Measurements from ENCODE around the gene SMCO1. TPM values are rescaled to one million over a fixed set of nuclear protein-coding genes. Genes with fewer than 3 reads are reported as not detected.

SMCO1 gene
- polyA plus RNA-seq, 1 of the 3 experiments (the other 2 are of a cell fraction), result not detected

- Histone ChIP-seq H3K27ac (ENCODE audit: low read depth in 2 of 2, low read length in 1 of 2) (peak overlapping the region in 1 of 2 experiments; percentile 43; a peak in 2 of 4 replicates), H3F3A (replicated peaks; ENCODE audit: insufficient read depth) (peaks cover 14% of the 10 kb centered on the region), H3K79me2 (ENCODE audit: insufficient read depth) (peaks cover 5% of the 10 kb centered on the region; the same call in 1 of the 2 replicates), H3K9me2 (no peaks in the 10 kb centered on the region), H3K9ac (no peak overlapping the region), H4K20me1 (ENCODE audit: insufficient read depth) (no peaks in the 10 kb centered on the region), H3K36me3 (replicated peaks in 1 of 2; ENCODE audit: control insufficient read depth in 1 of 2, insufficient read depth in 2 of 2, low read length in 1 of 2) (peaks cover 6 to 14% of the 10 kb centered on the region in 2 experiments), H3K27me3 (ENCODE audit: insufficient read depth) (no peaks in the 10 kb centered on the region), H3K4me3 (ENCODE audit: low read depth in 2 of 2, low read length in 1 of 2) (0 out of 4 replicates have a peak overlapping the region, but pooled peaks of 1 of the 2 experiments have one; percentile 14), H3K4me1 (ENCODE audit: control insufficient read depth in 1 of 2, insufficient read depth in 2 of 2, low read depth in 1 of 2, low read length in 1 of 2) (no peaks in the 10 kb centered on the region), H3K9me3 (no peaks in the 10 kb centered on the region), H3K4me2 (peak overlapping the region; percentile 43), H2AFZ (ENCODE audit: low read depth) (no peak overlapping the region; the same call in 1 of the 2 replicates)
- no peak for DNase-seq
- ChIA-PET POLR2A (interaction anchor here (0.6 to 1.7 kb wide), 2 partner anchors 27 to 37 kb away, joined by 3 to 4 read pairs; no protein-coding TSS in a partner anchor), CTCF (interaction anchor here (0.9 to 1.7 kb wide), 2 partner anchors 26 to 415 kb away, joined by 3 to 6 read pairs; no protein-coding TSS in a partner anchor)
- WGBS (ENCODE audit: low lambda C conversion rate), result 68% methylated on average over 3 of the region's 3 CpGs
- TF ChIP-seq ZBTB33 (IDR thresholded peaks at IDR 0.05; ENCODE audit: borderline replicate concordance, low read depth), result no peak
Measured at GRCh38 chr3:196555295-196555694, 40.1 kb upstream of the SMCO1 start.

GRCh38 chr3:196554205-196554604 lies 39.1 kb upstream of the SMCO1 start:
- no peaks in the 10 kb centered on the region for H4K20me1 ChIP-seq (ENCODE audit: insufficient read depth)

GRCh38 chr3:196553551-196553950 lies 38.4 kb upstream of the SMCO1 start:
- DNase-seq, result no peak
- no peaks in the 10 kb centered on the region for H3K79me2 ChIP-seq (ENCODE audit: insufficient read depth)
- no peak overlapping the region for H3K4me2 ChIP-seq
- H3K27me3 ChIP-seq (ENCODE audit: insufficient read depth), result no peaks in the 10 kb centered on the region
- H3K4me3 ChIP-seq (ENCODE audit: low read depth in 2 of 2, low read length in 1 of 2), result no peak overlapping the region
- H4K20me1 ChIP-seq (ENCODE audit: insufficient read depth), result no peaks in the 10 kb centered on the region
- no peaks in the 10 kb centered on the region for H3K9me2 ChIP-seq
- no peak overlapping the region for H2AFZ ChIP-seq (ENCODE audit: low read depth)
- no peak for TF ChIP-seq JUND (IDR thresholded peaks at IDR 0.05)
- TF ChIP-seq MAX (IDR thresholded peaks at IDR 0.05; ENCODE audit: low read depth), result no peak
- no peak for TF ChIP-seq TCF12 (IDR thresholded peaks at IDR 0.05)
- TF ChIP-seq SMC3 (IDR thresholded peaks at IDR 0.05; ENCODE audit: low read depth, low read length), result no peak
- TF ChIP-seq RXRA (IDR thresholded peaks at IDR 0.05; ENCODE audit: borderline replicate concordance, low read depth), result no peak
- TF ChIP-seq USF1 (IDR thresholded peaks at IDR 0.05; ENCODE audit: borderline replicate concordance, low read depth), result no peak
- TF ChIP-seq IRF3 (IDR thresholded peaks at IDR 0.05; ENCODE audit: low read depth, low read length), result no peak
- TF ChIP-seq EP300 (IDR thresholded peaks at IDR 0.05; ENCODE audit: borderline replicate concordance in 1 of 2, low read depth in 1 of 2, low read length in 1 of 2), result no peak
- H3K4me1 ChIP-seq (ENCODE audit: control insufficient read depth in 1 of 2, insufficient read depth in 2 of 2, low read depth in 1 of 2, low read length in 1 of 2), result no peaks in the 10 kb centered on the region
- H3K27ac ChIP-seq (ENCODE audit: low read depth in 2 of 2, low read length in 1 of 2), result no peak overlapping the region
- ChIA-PET POLR2A (no interaction called here), CTCF (interaction anchor here (0.8 to 1.7 kb wide), 3 partner anchors 15 to 300 kb away, joined by 3 to 6 read pairs (median 4); partner anchors contain the start of genes FBXO45 and WDR53)
- no peaks in the 10 kb centered on the region for H3K9me3 ChIP-seq
- WGBS (ENCODE audit: low lambda C conversion rate), result 98% methylated on average over 9 of the region's 9 CpGs
- no peak overlapping the region for H3K9ac ChIP-seq
- H3F3A ChIP-seq (replicated peaks; ENCODE audit: insufficient read depth), result peaks cover 14% of the 10 kb centered on the region
- peaks cover 0 to 11% of the 10 kb centered on the region in 2 experiments for H3K36me3 ChIP-seq (replicated peaks in 1 of 2; ENCODE audit: control insufficient read depth in 1 of 2, insufficient read depth in 2 of 2, low read length in 1 of 2)

More at GRCh38 chr3:196554205-196554604, 39.1 kb upstream of the SMCO1 start:
- no peaks in the 10 kb centered on the region for H3K9me3 ChIP-seq
- H3K9me2 ChIP-seq, result no peaks in the 10 kb centered on the region
- no peak overlapping the region for H3K9ac ChIP-seq
- H3K27ac ChIP-seq (ENCODE audit: low read depth in 2 of 2, low read length in 1 of 2), result no peak overlapping the region
- no peak for DNase-seq
- no peak overlapping the region for H3K4me2 ChIP-seq
- TF ChIP-seq MXI1 (IDR thresholded peaks at IDR 0.05; ENCODE audit: low read depth, low read length), result no peak
- no peak overlapping the region for H2AFZ ChIP-seq (ENCODE audit: low read depth)
- H3K4me1 ChIP-seq (ENCODE audit: control insufficient read depth in 1 of 2, insufficient read depth in 2 of 2, low read depth in 1 of 2, low read length in 1 of 2), result no peaks in the 10 kb centered on the region
- ChIA-PET POLR2A (interaction anchor here (1.7 kb wide), 1 partner anchor 26 kb away, joined by 4 read pairs; no protein-coding TSS in a partner anchor), CTCF (interaction anchor here (0.8 to 1.7 kb wide), 3 partner anchors 25 to 416 kb away, joined by 3 to 6 read pairs (median 4); no protein-coding TSS in a partner anchor)
- no peaks in the 10 kb centered on the region for H3K27me3 ChIP-seq (ENCODE audit: insufficient read depth)
- WGBS (ENCODE audit: low lambda C conversion rate), result 90% methylated on average over 3 of the region's 3 CpGs
- H3K36me3 ChIP-seq (replicated peaks in 1 of 2; ENCODE audit: control insufficient read depth in 1 of 2, insufficient read depth in 2 of 2, low read length in 1 of 2), result peaks cover 4 to 11% of the 10 kb centered on the region in 2 experiments
- H3K4me3 ChIP-seq (ENCODE audit: low read depth in 2 of 2, low read length in 1 of 2), result no peak overlapping the region
- H3F3A ChIP-seq (replicated peaks; ENCODE audit: insufficient read depth), result peaks cover 14% of the 10 kb centered on the region
- H3K79me2 ChIP-seq (ENCODE audit: insufficient read depth), result peaks cover under 1% of the 10 kb centered on the region; the same call in 1 of the 2 replicates

Measured in SK-N-SH (cell line).